Small intestine (tissue), 7 donors: Measurements from ENCODE around the gene DPYSL4. TPM values are rescaled to one million over a fixed set of nuclear protein-coding genes. Genes with fewer than 3 reads are reported as not detected.

Experiments
- DNase-seq, 2 donors: peaks; one replicate each; pipeline versions ENCODE4 v3.0.0 to v3.0.0-alpha.2; 2013
- FAIRE-seq: peaks from 2 replicates; lab custom pipeline; 2012; peaks lifted over from hg19 to GRCh38; lab: Jason Lieb, UNC
- H3K27ac ChIP-seq, 3 donors: one replicate each; pipeline ENCODE4 v1.5.1; 2013; ENCODE audit warnings: low read length in 2 of 3, mild to moderate bottlenecking in 2 of 3, control low read depth in 1 of 3, inconsistent platforms in 1 of 3, low read depth in 1 of 3, moderate library complexity in 1 of 3
- H3K27me3 ChIP-seq, 3 donors: one replicate each; pipeline ENCODE4 v1.6.1; 2013; ENCODE audit warnings: low read length in 3 of 3, inconsistent platforms in 1 of 3; ENCODE audit not compliant: control insufficient read depth in 3 of 3, insufficient read depth in 3 of 3
- H3K36me3 ChIP-seq, 3 donors: one replicate each; pipeline ENCODE4 v1.6.1; 2013; ENCODE audit warnings: low read length in 3 of 3, inconsistent platforms in 1 of 3, low read depth in 1 of 3, mild to moderate bottlenecking in 1 of 3, moderate library complexity in 1 of 3; ENCODE audit not compliant: control insufficient read depth in 3 of 3, insufficient read depth in 2 of 3
- H3K4me1 ChIP-seq, 3 donors: one replicate each; pipeline ENCODE4 v1.6.1; 2013; ENCODE audit warnings: low read length in 2 of 3, inconsistent platforms in 1 of 3, low read depth in 1 of 3, mild to moderate bottlenecking in 1 of 3, moderate library complexity in 1 of 3; ENCODE audit not compliant: control insufficient read depth in 3 of 3, insufficient read depth in 2 of 3
- H3K4me3 ChIP-seq, 3 donors: one replicate each; pipeline ENCODE4 v1.5.1; 2013; ENCODE audit warnings: low read length in 3 of 3, control low read depth in 1 of 3, inconsistent platforms in 1 of 3, low read depth in 1 of 3, mild to moderate bottlenecking in 1 of 3, moderate library complexity in 1 of 3
- H3K9me3 ChIP-seq, 2 donors: one replicate each; pipeline ENCODE4 v1.6.1; 2013; ENCODE audit warnings: low read depth in 1 of 2, low read length in 1 of 2; ENCODE audit not compliant: control insufficient read depth in 2 of 2, insufficient read depth in 1 of 2
- WGBS, 3 donors: extraction: QIAGEN DNeasy Blood & Tissue Kit; methylation state at CpG; one replicate each; pipeline ENCODE4 v1.1.7; 2013; 5-methylcytosine and 5-hydroxymethylcytosine counted together
- polyA plus RNA-seq, 4 donors: library from polyadenylated mRNA; stranded (reverse) in 3 of 4; unstranded in 1 of 4; fragments of 200-250 nt in 3 of 4; fragments of 120-200 nt in 1 of 4; gene quantifications; one replicate each; pipeline versions ENCODE4 v1.2.1 to v1.2.3, GENCODE V29; 2013
- donor health status: healthy with polysubstance abuse.
- donor health status: control.
- donor health status: control.
- donor health status: Bipolar disorder and iron deficiency.
- donor health status: healthy.

The DPYSL4 gene
- polyA plus RNA-seq, 4 donors: 1.0 to 1.2 TPM; not detected in 2

DNA sequence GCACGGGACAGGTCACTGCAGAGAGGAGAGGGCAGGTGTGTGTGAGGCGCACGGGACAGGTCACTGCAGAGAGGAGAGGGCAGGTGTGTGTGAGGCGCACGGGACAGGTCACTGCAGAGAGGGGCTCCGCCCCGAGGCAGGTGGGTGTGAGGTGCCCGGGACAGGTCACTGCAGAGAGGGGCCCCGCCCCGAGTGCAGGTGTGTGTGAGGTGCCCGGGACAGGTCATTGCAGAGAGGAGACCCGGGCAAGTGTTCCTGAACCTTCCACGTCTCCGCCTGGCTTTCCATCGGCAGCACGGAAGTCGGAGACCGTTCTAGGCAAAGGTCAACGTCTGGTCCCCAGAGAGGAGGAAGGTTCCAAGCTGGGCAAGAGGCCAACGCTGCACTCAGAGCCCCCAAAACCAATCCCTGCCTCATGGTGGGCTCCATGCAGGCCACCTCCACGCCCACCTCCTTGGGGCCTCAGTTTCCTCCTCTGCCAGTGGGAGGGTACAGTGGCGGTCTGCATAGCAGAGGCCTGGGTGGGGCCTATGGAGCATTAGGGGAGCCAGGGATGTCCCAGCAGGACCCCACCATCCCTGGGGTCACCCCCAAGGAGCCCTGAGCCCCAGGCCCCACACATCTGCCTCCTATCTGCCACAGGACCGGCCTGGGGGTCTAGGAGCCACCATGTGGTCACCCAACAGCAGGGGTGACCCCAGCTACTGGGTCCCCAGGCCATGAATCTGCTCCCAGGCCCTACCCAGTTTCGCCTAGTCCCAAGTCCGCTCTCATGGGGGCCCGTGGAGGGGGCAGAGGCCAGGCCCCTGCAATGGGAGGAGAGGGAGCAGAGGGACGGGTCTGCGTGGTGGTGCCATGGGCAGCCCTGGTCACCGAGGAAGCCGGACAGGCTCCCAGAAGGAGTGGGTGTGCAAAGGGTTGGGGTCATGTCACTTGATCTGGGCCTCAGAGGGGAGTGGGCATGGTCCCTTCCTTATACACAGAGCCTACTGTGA lies 64.0 kb downstream of the DPYSL4 start:
- no peak overlapping the region for H3K4me3 ChIP-seq
- DNase-seq (peak in 1 of 2 donors; percentile 49), FAIRE-seq (no peak)
- H3K27ac ChIP-seq: peak overlapping the region in 1 of 3 donors; percentile 45
- H3K4me1 ChIP-seq: peaks cover 0 to 5% (median 0%) of the 10 kb centered on the region in 3 donors
- no peaks in the 10 kb centered on the region for H3K36me3 ChIP-seq
- H3K27me3 ChIP-seq: no peaks in the 10 kb centered on the region
- no peaks in the 10 kb centered on the region for H3K9me3 ChIP-seq
- WGBS, 3 donors: 38 to 70% (median 48%) methylated on average over 24 to 29 of the region's 30 CpGs

DNA sequence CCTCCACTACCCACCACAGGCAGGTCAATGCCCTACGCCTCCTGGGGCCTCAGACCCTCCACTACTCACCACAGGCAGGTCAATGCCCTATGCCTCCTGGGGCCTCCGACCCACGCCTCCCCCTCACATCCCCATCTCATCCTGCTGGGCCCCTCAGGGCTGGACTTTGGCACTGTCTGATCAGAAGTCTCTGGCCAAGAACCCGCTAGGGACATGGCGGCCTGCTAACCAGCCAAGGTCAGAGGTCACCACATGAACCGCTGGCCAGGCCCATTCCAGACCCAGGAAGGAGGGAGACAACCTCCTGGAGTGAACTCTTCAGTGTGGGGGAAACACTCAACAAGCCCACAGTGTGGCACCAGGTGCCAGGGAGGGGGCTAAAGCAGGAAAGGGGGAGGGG lies 65.2 kb downstream of the DPYSL4 start:
- 58 to 83% (median 72%) methylated on average over 6 of the region's 6 CpGs for WGBS, 3 donors
- no peak overlapping the region for H3K27ac ChIP-seq
- no peak overlapping the region for H3K4me3 ChIP-seq
- no peaks in the 10 kb centered on the region for H3K27me3 ChIP-seq
- no peaks in the 10 kb centered on the region for H3K36me3 ChIP-seq
- DNase-seq (peak in 1 of 2 donors; percentile 54), FAIRE-seq (no peak)
- no peaks in the 10 kb centered on the region for H3K9me3 ChIP-seq
- peaks cover 0 to 5% (median 0%) of the 10 kb centered on the region in 3 donors for H3K4me1 ChIP-seq

DNA sequence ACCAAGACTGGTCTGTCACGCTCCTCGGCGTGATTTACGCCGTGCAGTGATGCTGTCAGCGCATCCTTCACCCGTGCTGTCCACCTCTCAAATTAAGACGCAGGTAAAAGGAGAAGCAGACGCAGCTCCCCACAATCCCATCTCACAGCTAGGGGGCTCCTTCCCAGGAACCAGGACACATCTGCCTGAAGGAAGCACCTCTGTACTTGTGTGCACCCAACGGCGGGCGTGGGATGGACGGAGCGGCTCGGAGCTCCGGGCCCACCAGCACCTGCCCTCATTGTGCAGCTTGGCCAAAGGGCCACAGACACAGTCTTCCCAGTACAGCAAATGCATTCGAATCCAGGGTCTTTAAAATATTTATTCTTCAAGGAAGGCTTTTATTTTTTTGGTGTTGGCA lies 65.7 kb downstream of the DPYSL4 start:
- Histone ChIP-seq H3K9me3 (no peaks in the 10 kb centered on the region), H3K27ac (no peak overlapping the region), H3K36me3 (no peaks in the 10 kb centered on the region), H3K4me3 (no peak overlapping the region), H3K27me3 (no peaks in the 10 kb centered on the region), H3K4me1 (peaks cover 0 to 5% (median 0%) of the 10 kb centered on the region in 3 donors)
- DNase-seq (no peak), FAIRE-seq (no peak)
- 75 to 90% (median 80%) methylated on average over 17 of the region's 17 CpGs for WGBS, 3 donors

- Histone ChIP-seq H3K27ac (no peak overlapping the region), H3K9me3 (no peaks in the 10 kb centered on the region), H3K4me3 (no peak overlapping the region), H3K27me3 (no peaks in the 10 kb centered on the region), H3K4me1 (peaks cover 0 to 5% (median 0%) of the 10 kb centered on the region in 3 donors), H3K36me3 (no peaks in the 10 kb centered on the region)
- DNase-seq (no peak), FAIRE-seq (no peak)
- WGBS, 3 donors: 46 to 59% (median 56%) methylated on average over 18 to 19 of the region's 19 CpGs
Observed at GRCh38 chr10:132253092-132253687, 66.4 kb downstream of the DPYSL4 start.

- H3K4me3 ChIP-seq: no peak overlapping the region
- H3K36me3 ChIP-seq: no peaks in the 10 kb centered on the region
- no peak for DNase-seq
- no peak for FAIRE-seq
- H3K4me1 ChIP-seq: no peaks in the 10 kb centered on the region
- H3K27ac ChIP-seq: no peak overlapping the region
- WGBS, 3 donors: 66 to 78% (median 69%) methylated on average over 14 of the region's 14 CpGs
- no peaks in the 10 kb centered on the region for H3K9me3 ChIP-seq
- H3K27me3 ChIP-seq: no peaks in the 10 kb centered on the region
Observed at GRCh38 chr10:132254841-132255240, 68.1 kb downstream of the DPYSL4 start.

Other genes with a start within 250 kb of the DPYSL4 start
- 10 to 100 TPM; 12.2 to 70.0 (median 17.8) TPM for gene BNIP3, start 205.0 kb upstream of the DPYSL4 start, polyA plus RNA-seq
- gene JAKMIP3, start 121.0 kb upstream of the DPYSL4 start, polyA plus RNA-seq: under 1 TPM in 2 of 4 donors, not detected in 2; 0.06 to 0.21 TPM
- gene STK32C, start 121.0 kb downstream of the DPYSL4 start, polyA plus RNA-seq: 10 to 100 TPM in 1 of 4 donors, 1 to 10 TPM in 3; 3.4 to 12.0 (median 7.0) TPM
- gene LRRC27, start 145.2 kb downstream of the DPYSL4 start, polyA plus RNA-seq: 10 to 100 TPM in 2 of 4 donors, 1 to 10 TPM in 2; 4.7 to 14.1 (median 8.8) TPM
- gene PWWP2B, start 210.3 kb downstream of the DPYSL4 start, polyA plus RNA-seq: 10 to 100 TPM in 2 of 4 donors, 1 to 10 TPM in 2; 7.0 to 34.6 (median 11.9) TPM